HG02678 (cell line): Measurements from ENCODE around the gene FGD3.
"Not testable (repeated sequence)": the region's sequence is repeated elsewhere in the genome, so short reads cannot be mapped to it uniquely, and the experiment has no call there.

Source experiments
- ATAC-seq: cut with Tn5 transposase; IDR thresholded peaks from one replicate; pipeline ENCODE4 v1.9.1; 2021; ENCODE audit warnings: mild to moderate bottlenecking, moderate library complexity; ENCODE audit not compliant: unreplicated experiment

Gene FGD3

DNA sequence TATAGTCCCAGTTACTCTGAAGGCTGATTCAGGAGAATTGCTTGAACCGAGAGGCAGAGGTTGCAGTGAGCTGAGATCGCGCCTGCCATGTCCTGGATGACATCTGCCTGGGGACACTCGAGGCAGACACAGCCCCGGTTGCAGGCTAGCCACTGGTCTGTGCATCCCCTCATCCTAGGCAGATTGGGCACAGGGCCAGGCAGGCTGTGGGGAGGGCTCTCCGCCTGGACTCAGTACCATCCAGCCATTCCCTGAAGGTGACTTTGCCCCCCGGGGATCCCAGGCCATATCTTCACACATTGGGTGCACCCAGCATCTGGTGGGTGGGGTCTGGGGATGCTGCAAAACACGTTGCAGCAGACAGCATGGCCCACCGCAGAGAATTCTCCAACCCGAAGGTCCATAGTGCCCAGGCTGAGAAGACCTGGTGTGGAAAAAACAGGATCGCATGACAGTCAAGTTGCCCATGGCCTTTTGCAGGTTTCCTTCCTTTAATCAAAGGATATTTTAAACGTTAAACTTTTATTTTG lies 60.3 kb downstream of the FGD3 start:
- no peak for ATAC-seq

DNA sequence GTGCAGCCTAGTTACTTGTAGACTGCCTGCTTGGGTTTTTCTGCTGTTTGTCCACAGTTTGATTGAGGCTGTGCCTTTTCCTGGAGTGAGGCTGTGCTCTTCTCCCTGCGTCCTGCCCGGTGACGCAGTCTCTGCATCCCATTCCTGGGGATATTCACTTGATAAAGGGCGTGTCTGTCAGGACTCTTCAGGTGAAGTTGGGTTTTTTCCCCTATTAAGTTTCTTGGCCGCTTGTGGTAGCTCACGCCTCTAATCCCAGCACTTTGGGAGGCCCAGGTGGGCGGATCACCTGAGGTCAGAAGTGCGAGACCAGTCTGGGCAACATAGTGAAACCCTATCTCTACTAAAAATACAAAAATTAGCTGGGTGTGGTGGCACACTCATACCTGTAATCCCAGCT lies 61.1 kb downstream of the FGD3 start:
- ATAC-seq = no peak

DNA sequence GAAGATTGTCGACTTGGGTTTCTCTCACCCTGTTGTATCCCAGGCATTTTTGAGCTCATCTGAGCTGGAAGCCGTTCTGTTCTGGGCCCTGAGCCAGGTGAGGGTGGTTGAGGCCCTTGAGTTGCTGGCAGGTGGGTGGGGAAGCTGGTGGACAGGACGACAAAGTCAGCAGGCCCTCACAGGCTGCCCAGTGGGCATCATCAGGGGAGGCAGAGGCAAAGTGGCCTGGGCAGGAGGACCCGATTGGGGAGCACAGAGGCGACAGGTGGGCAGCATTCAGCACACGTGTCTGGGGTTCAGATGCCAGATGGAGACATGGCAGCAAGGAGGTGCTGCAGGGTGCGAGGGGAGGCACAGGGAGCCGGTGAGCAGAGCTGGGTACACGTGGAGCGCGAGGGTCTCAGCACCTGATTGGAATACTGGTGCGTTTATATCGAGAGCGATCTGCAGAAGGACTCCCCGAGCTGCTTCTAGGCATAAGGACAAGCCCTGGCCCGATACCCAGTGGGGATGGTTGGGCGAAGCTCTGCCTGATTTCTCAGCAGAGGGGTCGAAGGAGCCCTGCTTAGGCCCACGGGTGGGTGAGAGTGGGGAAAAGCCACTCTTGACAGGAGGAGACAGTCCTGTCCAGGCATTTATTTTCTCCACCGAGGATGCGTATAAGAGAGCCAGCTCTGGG lies 62.2 kb downstream of the FGD3 start:
- ATAC-seq = no peak

DNA sequence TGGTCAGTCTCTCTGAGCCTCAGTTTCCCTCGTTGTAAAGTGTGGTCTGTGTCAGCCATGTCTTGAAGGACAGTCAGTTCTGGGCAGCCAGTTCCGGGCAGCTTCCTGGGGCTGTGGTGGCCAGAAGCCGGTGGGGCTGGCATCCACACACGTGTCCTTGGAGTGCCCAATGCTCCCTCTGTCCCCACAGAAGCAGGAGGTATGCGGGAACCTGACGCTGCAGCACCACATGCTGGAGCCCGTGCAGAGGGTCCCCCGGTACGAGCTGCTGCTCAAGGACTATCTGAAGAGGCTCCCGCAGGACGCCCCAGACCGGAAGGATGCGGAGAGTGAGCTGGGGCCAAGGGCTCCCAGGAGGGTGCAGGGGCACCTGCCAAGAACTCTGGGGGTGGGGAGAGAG lies 62.7 kb downstream of the FGD3 start:
- no peak for ATAC-seq

DNA sequence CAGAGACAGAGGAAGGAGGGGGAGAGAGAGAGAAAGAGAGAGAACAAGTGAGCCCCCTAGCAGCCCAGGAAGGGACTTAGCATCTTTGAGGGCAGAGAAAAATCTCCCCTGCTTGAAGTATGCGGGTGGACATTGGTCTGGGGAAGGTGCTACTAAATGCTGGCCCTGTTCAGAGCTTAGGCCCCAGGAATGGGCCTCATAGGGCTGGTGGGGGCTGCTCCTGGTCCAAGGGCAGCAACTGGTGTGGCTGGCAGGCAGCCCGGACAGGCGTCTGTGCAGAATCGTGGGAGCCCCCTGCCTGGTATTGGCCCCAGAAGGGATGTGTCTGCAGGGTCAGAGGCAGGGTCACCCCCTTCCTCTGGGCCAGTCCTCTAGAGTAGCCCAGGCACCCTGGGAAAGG lies 63.4 kb downstream of the FGD3 start:
- ATAC-seq = no peak

DNA sequence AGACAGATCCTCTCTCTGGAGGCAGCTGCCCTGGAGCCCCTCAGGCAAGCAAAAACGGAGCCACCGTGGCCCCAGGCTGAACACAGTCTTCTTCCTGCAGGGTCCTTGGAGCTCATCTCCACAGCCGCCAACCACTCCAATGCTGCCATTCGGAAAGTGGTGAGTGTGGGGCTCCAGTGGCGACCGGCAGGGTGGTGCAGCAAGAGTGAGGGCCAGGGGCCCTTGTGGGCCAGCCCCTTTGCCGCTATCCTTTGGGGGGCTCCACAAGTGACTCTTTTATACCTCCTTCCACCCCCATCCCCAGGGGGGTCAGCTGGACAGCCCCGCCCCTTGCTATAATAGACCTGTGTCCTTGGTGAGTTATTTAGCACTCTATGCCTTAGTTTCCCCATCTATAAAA lies 63.8 kb downstream of the FGD3 start:
- ATAC-seq = no peak

DNA sequence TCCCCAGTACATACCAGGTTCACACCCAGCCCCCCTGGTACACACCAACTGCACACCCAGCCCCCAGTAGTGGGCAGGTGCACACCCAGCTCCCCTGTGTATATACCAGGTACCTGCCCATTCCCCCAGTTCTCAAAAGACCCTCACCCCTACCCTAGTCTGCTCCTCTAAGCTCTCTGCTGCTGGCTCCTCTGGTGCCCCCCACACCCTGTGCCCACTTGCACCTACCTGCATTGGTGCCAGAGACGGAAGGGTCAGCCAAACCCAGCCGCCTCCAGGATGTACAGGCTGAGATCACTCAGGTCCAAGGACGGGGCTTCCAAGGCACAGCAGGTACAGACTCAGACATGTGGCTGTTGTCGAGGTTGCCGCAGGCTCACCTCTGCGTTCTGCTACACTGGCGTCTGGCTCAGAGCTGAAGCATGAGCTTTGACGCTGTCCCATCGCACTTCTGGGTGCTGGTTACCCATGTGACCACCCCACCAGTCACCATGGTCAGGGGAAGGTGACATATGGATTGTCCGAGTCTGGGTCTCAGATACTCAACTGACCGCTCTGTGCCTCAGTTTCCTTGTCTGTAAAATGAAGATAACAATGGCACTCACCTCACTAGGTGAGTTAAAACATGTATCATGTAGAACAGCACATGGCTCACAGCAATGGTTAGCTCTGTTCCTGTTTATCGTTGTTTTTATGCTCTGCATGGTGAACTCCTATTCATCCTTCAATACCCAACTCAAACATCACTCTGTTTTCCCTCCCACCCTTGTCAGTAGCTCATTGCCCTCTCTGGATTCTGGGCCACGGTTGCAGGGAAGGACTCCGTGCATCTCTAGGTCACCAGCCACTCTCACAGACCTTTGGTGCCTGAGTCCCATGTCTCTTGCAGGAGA lies 65.9 kb downstream of the FGD3 start:
- ATAC-seq = no peak

DNA sequence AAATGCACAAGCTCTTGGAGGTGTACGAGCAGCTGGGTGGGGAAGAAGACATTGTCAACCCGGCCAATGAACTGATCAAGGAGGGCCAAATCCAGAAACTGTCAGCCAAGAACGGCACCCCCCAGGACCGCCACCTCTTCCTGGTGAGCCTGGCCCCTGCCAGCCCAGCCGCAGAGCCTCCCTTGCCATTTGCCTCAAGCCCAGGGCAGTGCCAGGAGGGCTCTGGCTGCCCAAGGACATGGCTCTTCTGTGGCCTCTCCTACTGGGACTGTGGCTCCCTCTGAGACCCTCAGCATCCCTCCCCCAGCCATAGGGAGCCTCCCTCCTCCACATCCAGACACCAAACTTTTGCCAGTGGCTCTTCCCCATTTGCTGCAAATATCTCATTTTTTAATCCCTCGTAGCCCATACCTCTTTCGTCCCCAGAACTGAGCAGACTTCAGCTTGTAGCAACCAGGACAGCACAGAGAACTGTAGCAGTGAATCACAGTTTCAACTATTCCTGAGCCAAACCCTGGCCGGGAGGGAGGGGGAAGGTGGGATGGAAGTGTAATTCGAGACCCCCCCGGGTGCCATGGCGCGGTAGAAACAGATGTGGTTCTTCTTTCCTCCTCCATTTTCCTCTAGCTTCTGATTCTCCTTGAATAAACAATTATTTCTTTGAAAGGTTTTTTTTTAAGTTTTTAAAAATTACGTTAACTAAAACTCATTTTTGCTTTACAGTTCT lies 66.7 kb downstream of the FGD3 start:
- ATAC-seq = no peak

DNA sequence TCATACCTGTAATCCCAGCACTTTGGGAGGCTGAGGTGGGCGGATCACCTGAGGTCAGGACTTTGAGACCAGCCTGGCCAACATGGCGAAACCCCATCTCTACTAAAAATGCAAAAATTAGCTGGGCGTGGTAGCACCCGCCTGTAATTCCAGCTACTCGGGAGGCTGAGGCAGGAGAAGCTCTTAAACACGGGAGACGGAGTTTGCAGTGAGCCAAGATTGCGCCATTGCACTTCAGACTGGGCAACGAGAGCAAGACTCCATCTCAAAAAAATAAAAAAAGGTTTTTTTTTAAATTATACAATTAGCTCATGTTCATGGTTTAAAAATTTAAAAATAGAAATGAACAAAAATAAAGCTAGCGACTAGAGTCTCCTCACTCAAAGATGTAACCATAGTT lies 67.9 kb downstream of the FGD3 start:
- ATAC-seq = not testable (repeated sequence)

DNA sequence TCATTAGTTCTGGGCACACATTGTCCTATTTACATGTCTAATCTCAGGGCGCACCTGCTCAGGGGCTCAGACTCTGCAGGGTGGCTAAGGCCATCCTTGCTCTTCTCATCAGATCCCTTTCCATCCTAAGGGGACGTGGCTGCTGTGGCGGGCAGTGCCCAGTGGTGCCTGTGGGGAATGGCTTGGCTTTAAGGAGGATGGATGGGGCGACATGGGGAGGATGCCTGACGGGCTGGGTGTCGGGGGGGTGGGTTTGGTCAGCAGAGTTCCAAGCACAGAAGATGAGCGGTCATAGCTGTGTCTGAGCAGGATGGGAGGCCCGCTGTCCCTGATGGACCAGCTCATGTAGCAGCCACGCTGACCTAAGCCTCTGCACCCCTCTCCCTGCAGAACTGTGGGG lies 70.3 kb downstream of the FGD3 start:
- no peak for ATAC-seq

DNA sequence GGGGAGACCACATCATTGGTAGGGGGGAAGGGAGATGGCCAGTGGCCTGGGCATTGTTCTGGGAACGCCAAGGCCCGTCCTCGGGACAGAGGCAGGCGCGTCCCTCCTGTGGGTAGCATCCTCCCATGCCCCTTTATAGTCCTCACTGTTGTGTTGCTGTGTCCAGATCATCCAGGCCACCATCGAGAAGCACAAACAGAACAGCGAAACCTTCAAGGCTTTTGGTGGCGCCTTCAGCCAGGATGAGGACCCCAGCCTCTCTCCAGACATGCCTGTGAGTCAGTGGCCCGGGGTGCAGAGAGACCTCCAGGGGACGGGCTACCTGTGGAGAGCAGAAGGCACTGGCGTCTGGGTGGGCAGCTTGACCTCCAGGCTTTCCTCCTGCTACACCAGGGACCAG lies 72.8 kb downstream of the FGD3 start:
- ATAC-seq = no peak

DNA sequence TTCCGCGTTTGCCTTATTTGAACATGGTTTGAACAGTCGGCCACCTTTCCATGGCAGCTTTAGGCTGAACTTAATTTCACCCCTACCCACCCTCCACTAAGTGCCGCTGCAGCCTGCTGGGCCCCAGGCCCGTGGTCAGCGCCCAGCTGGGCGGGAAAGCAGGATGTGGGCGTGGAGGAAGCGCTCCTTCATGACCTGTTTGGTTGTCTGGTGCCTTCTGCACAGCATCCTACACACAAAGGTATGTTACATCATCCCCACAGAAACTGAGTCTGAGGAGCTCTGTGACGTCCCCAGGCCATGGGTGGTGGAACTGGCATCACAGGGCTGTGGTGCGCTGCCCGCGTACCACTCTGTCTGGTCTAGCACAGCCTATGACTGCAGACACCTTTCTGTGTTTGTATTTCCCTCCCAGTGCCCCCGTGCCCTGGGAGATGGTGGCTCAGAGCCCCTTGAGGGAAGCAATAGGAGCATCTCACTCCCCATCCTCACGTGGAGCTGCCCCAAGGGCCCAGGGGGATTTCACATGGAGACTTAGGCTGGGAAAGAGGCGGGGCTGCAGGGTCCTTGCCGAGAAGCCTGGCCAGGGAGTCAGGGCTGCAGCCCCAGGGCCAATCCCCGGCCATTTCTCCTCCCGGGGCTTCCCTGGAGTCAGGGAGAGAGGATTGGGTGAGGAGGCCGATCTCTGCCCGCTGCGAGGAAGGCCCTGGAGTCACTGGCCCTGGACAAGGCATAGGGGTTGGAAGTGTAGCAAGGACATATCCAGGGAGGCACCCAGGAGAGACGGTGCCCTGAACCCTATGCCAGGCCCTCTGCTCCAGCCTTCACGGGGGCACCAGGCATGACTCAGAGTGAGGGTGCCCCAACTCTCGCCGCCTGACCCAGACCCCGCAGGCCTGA lies 73.7 kb downstream of the FGD3 start:
- ATAC-seq = no peak

DNA sequence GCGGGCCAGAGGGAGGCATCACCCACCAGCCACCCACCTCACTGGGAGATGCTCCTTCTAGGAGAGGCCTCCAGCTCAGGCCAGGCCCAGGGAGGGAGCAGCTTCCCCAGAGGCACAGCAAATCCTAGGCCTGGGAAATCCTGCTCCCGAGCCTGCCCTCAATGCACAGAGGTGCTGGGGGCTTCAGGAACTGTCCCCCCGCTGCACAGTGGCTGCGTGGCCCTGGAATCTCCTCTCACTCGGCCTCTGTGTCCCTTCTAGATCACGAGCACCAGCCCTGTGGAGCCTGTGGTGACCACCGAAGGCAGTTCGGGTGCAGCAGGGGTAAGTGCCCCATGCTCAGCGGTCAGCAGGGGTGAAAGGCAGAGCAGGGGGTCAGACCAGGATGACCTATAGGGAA lies 74.7 kb downstream of the FGD3 start:
- no peak for ATAC-seq

DNA sequence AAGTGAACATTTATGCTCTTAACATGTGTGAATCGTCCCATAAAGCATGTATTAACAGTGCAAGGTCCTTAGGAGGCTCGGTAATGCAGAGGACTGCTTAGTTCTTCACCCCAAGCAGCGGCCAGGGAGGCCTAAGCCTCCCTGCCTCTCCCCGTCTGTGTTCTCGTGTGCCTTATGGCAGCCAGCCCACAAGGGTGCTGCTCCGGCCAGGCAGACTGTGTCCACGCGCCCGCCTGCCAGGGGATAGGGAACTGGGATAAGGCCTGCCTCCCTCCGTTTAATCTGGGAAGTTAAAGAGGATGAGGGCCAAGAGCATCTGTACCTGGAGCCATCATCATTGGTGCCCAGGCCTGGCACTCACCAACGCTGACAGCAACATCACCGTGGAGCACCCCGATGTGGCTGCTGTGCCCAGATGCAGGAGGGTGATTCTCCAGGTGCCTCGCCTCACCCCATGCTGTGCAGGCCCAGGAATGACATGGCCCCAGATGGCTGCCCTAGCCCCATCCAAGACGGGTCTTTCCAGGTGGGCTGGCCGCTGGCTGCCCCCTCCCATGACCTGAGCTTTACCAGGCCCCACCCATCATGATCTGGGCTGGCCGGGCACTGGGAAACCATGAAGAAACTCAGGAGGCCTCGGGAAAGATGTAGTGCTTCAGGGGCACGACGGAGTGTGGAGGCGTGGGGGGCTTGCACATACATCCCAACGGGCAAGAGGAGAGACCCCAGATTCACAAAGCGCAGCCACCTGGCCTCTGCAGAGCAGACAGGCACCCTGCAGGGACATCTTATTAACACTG lies 75.6 kb downstream of the FGD3 start:
- no peak for ATAC-seq

DNA sequence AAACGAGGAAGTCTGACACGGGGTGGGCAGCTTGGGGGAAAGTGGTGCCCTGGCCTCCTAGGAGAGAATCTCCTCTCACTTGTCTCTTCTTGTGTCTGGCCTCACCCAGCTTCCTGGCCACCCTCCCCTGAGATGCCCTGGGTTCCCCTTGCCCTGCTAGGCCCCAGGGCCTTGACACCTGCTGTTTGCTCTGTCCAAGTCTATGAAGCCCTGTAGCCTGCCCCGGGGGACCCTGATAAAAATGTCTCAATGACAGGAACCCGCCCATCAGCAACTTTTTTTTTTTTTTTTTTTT lies 76.1 kb downstream of the FGD3 start:
- no peak for ATAC-seq

DNA sequence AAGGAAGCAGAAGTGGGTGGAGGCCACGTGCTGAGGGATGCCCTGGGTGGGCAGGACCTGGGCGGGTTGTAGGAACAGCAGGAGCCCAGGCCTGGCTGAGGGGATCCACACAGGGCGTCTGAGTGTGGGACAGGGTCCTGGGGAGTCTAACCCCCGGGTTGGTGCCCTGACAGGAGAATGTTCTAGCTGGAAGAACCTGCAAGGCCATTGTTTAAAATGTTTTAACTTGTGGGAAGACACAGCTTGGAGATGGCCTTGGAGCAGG lies 77.3 kb downstream of the FGD3 start:
- ATAC-seq = no peak

DNA sequence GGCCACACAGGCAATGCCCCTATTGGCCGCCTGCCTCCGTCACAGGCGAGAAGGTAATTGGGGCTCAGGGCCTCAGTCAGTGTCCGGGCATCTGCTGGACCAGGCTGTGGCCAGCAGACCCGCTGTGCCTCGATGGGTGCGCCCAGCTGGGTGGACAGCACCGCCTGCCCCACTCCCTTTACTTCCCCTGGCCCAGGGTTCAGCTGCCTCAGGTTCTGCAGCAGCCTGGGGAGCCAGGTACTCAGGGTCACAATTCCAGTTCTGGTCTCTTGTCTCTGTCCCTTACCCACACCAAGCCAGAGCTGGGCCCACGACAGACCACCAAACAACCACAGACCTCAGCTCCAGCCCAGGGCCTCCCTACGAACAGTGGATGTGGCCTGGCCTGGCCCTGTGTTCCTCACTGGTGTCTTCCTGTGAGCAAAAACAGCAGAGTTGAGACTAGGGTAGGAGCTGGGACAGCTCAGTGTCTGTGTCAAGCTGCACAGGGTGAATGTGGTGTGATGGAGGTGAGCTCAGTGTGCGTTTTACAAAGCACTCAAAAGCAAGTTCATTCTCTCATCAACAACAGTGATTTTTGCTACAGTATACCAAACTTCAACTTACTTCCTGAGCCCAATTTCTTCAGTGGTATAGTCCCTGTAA lies 77.8 kb downstream of the FGD3 start:
- no peak for ATAC-seq

DNA sequence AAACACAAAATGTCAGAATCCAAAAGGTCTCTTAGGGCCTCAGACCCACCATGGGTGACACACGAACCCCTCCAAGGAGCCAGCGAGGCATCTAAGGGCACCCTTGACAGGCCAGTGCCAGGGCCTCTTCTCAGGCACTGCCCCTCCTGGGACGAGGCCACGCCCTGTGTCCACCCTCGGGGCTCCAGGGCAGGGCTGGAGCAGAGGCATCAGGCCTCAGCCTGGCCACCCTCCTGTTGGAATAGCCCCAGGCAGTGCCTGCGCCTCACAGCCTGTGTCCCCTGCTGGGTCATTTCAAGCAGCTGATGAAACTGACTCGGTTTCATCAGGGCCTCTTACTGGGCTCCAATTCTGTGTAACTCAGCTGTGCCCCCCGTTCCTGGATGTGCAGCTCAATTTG lies 78.4 kb downstream of the FGD3 start:
- no peak for ATAC-seq

DNA sequence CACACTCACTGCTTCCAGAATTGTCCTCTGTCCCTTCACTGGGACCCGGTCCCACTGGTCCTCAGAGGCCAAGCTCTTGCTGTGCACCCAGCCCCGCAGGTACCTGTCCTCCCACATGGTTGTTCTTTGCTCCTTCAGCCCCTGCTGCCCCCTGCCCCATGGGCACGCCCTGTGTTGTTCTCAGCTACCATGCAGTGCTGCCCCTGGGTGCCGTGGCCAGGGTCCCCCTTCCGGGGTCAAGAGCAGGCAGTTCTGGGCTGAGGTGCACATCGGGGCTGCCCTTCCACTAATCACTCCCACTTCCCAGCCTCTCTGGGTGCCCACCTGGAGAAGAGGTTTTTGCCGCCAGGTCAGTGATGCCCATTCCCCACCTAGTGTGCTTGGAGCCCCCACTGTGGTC lies 79.3 kb downstream of the FGD3 start:
- no peak for ATAC-seq

DNA sequence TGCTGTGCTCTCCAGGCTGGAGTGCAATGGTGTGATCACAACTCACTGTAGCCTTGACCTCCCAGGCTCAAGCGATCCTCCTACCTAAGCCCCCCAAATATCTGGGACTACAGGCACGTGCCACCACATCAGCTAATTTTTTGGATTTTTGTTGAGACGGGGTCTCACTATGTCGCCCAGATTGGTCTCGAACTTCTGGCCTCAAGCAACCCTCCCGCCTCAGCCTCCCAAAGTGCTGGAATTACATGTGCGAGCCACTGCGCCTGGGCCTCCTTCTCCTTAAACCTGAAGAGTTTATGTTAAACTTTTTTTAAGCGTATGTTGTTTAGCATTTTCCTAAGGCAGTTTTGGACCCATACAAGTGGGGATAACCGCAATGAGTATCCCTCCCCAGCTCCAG lies 80.4 kb downstream of the FGD3 start:
- no peak for ATAC-seq
